ENCODE data around the gene MRS2.

DNA sequence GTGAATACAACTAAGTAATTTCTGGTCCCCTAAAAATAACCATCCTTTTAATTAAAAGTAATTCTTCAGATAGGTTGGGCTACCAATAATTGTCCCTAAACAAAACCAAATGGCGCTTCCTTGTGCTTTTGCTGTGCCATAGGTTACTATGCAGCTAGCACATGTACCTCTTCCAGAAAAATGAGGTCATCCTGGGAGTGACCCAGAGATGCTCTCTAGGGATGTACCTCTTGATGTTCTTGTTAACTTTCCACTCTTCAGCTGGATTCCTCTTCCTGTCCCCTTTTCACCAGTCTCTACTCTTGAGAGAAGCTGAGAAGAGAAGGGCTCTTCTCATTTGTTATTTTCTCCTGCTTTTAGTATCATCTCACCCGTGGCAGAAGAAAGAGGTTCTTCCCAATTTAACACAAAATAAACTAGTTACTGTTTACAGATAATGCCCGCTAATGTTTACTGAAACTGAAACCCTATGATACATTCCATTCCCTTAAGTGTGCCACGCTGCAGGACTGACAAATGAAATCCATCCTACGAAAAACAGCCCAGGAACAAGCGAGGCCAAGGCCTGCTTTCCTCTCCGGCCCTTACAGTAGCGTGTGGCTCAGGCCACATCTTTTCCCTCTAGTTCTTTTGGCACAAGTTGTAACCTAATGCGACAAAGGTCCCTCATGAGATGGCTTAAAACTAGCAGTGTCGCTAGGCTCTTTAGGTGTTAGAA, 24.2 kb downstream of the MRS2 start:
- no peak for TF ChIP-seq ZFP30 (CRISPR knock-in tag; IDR thresholded peaks at IDR 0.05; ENCODE audit: borderline replicate concordance)
- TF ChIP-seq KLF13 (tag; IDR thresholded peaks at IDR 0.05; ENCODE audit: borderline replicate concordance, low read depth) = no peak
- no peak for TF ChIP-seq ZNF766 (CRISPR knock-in tag; conservative IDR thresholded peaks at IDR 0.05)
- TF ChIP-seq, protein P1, sequence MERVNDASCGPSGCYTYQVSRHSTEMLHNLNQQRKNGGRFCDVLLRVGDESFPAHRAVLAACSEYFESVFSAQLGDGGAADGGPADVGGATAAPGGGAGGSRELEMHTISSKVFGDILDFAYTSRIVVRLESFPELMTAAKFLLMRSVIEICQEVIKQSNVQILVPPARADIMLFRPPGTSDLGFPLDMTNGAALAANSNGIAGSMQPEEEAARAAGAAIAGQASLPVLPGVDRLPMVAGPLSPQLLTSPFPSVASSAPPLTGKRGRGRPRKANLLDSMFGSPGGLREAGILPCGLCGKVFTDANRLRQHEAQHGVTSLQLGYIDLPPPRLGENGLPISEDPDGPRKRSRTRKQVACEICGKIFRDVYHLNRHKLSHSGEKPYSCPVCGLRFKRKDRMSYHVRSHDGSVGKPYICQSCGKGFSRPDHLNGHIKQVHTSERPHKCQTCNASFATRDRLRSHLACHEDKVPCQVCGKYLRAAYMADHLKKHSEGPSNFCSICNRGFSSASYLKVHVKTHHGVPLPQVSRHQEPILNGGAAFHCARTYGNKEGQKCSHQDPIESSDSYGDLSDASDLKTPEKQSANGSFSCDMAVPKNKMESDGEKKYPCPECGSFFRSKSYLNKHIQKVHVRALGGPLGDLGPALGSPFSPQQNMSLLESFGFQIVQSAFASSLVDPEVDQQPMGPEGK (CRISPR knock-in tag; IDR thresholded peaks at IDR 0.05; ENCODE audit: borderline replicate concordance) = no peak
- TF ChIP-seq, protein P2, sequence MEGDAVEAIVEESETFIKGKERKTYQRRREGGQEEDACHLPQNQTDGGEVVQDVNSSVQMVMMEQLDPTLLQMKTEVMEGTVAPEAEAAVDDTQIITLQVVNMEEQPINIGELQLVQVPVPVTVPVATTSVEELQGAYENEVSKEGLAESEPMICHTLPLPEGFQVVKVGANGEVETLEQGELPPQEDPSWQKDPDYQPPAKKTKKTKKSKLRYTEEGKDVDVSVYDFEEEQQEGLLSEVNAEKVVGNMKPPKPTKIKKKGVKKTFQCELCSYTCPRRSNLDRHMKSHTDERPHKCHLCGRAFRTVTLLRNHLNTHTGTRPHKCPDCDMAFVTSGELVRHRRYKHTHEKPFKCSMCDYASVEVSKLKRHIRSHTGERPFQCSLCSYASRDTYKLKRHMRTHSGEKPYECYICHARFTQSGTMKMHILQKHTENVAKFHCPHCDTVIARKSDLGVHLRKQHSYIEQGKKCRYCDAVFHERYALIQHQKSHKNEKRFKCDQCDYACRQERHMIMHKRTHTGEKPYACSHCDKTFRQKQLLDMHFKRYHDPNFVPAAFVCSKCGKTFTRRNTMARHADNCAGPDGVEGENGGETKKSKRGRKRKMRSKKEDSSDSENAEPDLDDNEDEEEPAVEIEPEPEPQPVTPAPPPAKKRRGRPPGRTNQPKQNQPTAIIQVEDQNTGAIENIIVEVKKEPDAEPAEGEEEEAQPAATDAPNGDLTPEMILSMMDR (IDR thresholded peaks at IDR 0.05 in 2 of 3, conservative IDR thresholded peaks at IDR 0.05 in 1 of 3; ENCODE audit: insufficient read depth in 2 of 3, low read depth in 1 of 3, low read length in 3 of 3) = no peak
- TF ChIP-seq RFX5 (IDR thresholded peaks at IDR 0.05; ENCODE audit: low read depth, low read length) = no peak
- no peak for TF ChIP-seq PHF8 (IDR thresholded peaks at IDR 0.05; ENCODE audit: borderline replicate concordance, low read length)
- no peak for TF ChIP-seq GABPA (tag; conservative IDR thresholded peaks at IDR 0.05; ENCODE audit: low read depth)
- no peak for TF ChIP-seq MYNN (IDR thresholded peaks at IDR 0.05)
- no peak for TF ChIP-seq MYNN (CRISPR knock-in tag; IDR thresholded peaks at IDR 0.05)
- no peak for TF ChIP-seq ZNF311 (CRISPR knock-in tag; IDR thresholded peaks at IDR 0.05)

Measured in K562 (cell line).